SU-DHL-6 (cell line): ENCODE data around the gene XRCC1.

Source experiments
- EZH2phosphoT487 ChIP-seq: fragments of 200-600 bp; sonication (generic), shearing (Covaris generic); conservative IDR thresholded peaks from 2 replicates; pipeline ENCODE4 v1.6.1; 2018; ENCODE audit warnings: mild to moderate bottlenecking, antibody characterized with exemption, low read length, moderate library complexity, mixed read lengths
- TF ChIP-seq, protein P1 (sequence below): fragments of 200-600 bp; sonication (generic); IDR thresholded peaks from one replicate; pipeline ENCODE4 v1.5.1; 2017; ENCODE audit warnings: antibody characterized with exemption, mild to moderate bottlenecking, low read length, moderate library complexity; ENCODE audit not compliant: insufficient read depth, poor library complexity, severe bottlenecking

GRCh38 chr19:43561139-43561970 is 14.0 kb downstream of the XRCC1 start:
- TF ChIP-seq, protein P1, sequence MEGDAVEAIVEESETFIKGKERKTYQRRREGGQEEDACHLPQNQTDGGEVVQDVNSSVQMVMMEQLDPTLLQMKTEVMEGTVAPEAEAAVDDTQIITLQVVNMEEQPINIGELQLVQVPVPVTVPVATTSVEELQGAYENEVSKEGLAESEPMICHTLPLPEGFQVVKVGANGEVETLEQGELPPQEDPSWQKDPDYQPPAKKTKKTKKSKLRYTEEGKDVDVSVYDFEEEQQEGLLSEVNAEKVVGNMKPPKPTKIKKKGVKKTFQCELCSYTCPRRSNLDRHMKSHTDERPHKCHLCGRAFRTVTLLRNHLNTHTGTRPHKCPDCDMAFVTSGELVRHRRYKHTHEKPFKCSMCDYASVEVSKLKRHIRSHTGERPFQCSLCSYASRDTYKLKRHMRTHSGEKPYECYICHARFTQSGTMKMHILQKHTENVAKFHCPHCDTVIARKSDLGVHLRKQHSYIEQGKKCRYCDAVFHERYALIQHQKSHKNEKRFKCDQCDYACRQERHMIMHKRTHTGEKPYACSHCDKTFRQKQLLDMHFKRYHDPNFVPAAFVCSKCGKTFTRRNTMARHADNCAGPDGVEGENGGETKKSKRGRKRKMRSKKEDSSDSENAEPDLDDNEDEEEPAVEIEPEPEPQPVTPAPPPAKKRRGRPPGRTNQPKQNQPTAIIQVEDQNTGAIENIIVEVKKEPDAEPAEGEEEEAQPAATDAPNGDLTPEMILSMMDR, result no peak
- no peak for TF ChIP-seq EZH2phosphoT487
